Activated naive CD8-positive, alpha-beta T cell (primary cell): ENCODE data around the gene KMT2E.
"Not testable (repeated sequence)": the region's sequence is repeated elsewhere in the genome, so short reads cannot be mapped to it uniquely, and the experiment has no call there.

Experiments used
- H3K27ac Mint-ChIP-seq: one replicate; pipeline ENCODE4 v1.8.0; 2021; ENCODE audit warnings: mixed read lengths
- H3K27me3 Mint-ChIP-seq: one replicate; pipeline ENCODE4 v1.8.0; 2021; ENCODE audit warnings: mixed read lengths
- H3K36me3 Mint-ChIP-seq: one replicate; pipeline ENCODE4 v1.8.0; 2021; ENCODE audit warnings: mixed read lengths
- H3K4me1 Mint-ChIP-seq: one replicate; pipeline ENCODE4 v1.8.0; 2021; ENCODE audit warnings: low read depth, mixed read lengths
- H3K4me3 Mint-ChIP-seq: one replicate; pipeline ENCODE4 v1.8.0; 2021; ENCODE audit warnings: mild to moderate bottlenecking, mixed read lengths
- H3K9me3 Mint-ChIP-seq: one replicate; pipeline ENCODE4 v1.8.0; 2021; ENCODE audit warnings: low read depth, mixed read lengths

The KMT2E gene

GRCh38 chr7:104979167-104979841 is 34.7 kb upstream of the KMT2E start:
- no peaks in the 10 kb centered on the region for H3K27me3 Mint-ChIP-seq
- H3K4me1 Mint-ChIP-seq, result peaks cover 24% of the 10 kb centered on the region
- H3K4me3 Mint-ChIP-seq, result no peak overlapping the region
- no peaks in the 10 kb centered on the region for H3K36me3 Mint-ChIP-seq
- H3K9me3 Mint-ChIP-seq, result no peaks in the 10 kb centered on the region
- no peak overlapping the region for H3K27ac Mint-ChIP-seq

DNA sequence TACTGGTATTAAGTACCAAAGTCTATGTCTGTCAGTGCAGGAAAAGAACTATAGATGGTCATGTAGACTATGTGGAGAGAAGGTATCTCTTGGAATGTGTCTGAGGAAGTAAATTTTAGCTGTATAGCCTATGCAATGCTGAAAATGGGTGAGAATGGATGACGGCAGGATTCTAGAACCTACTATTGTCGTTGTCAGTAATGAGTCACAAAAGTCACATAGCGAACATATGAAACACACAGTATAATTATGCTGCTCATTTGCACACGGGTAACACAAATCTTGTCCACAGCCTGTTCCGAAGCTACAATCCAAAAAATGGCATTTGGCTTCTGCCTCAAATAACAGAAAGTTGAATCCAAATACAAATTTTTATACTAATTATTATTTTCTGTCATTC is 33.6 kb upstream of the KMT2E start:
- no peaks in the 10 kb centered on the region for H3K36me3 Mint-ChIP-seq
- H3K27me3 Mint-ChIP-seq, result no peaks in the 10 kb centered on the region
- H3K4me3 Mint-ChIP-seq, result no peak overlapping the region
- H3K27ac Mint-ChIP-seq, result peak overlapping the region; percentile 13
- H3K9me3 Mint-ChIP-seq, result no peaks in the 10 kb centered on the region
- H3K4me1 Mint-ChIP-seq, result peaks cover 36% of the 10 kb centered on the region

DNA sequence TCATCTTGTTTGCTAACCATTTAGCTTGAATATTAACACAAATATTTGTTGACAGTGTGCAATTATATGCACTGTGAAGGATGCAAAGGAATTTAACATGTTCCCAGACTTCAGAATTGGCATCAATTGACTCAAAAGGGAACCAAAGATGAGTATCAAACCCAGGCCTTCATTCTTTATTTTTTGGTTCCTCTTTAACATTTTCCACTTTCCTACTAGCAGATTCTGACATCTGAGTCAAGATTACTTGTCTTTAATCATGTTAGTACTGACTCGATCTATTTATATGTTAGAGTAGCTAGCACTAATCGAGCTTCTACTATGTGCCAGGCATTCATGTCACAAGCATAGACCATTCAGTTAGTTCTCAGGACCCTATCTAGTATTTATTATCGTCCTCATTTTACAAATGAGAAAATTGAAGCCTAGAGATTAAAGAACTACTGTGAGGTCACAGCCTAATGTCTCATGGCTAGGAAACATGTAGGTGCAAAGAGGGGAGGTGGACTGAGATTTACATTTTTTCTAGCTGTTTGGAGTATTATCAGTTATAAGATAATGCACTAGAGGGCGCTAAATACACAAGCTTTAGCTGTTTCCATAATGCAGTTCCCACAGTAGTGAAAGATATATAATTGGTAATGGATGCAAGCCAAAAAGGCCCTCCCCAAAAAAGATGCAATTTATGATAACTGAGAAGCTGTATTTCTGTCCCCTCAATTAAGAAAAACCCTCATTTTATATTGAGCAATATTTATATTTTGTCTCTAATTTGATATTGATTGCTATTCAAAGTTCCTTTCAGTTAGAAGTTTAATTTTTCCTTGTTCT is 32.9 kb upstream of the KMT2E start:
- Mint-ChIP-seq H3K27ac (peak overlapping the region; percentile 29), H3K36me3 (no peaks in the 10 kb centered on the region), H3K9me3 (no peaks in the 10 kb centered on the region), H3K27me3 (no peaks in the 10 kb centered on the region), H3K4me1 (peaks cover 42% of the 10 kb centered on the region), H3K4me3 (no peak overlapping the region)

DNA sequence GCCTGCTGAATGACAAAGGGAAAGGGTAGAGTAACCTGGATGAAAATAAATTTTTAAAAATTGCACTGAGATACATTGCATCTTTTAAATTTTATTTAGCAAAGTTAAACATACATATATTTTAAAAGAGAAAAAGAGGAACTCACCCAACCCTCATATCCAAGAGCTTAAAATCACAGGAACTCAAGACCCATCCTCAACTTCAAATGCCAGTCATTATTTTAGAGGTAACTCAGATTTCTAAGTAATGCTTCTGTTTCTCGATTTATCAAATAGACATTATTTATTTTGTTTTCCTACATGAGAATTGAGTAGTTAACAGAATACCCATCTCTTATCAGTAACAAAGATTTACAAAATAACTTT is 32.4 kb upstream of the KMT2E start:
- peak overlapping the region; percentile 29 for H3K27ac Mint-ChIP-seq
- peaks cover 48% of the 10 kb centered on the region for H3K4me1 Mint-ChIP-seq
- no peaks in the 10 kb centered on the region for H3K27me3 Mint-ChIP-seq
- no peak overlapping the region for H3K4me3 Mint-ChIP-seq
- no peaks in the 10 kb centered on the region for H3K9me3 Mint-ChIP-seq
- H3K36me3 Mint-ChIP-seq, result no peaks in the 10 kb centered on the region

DNA sequence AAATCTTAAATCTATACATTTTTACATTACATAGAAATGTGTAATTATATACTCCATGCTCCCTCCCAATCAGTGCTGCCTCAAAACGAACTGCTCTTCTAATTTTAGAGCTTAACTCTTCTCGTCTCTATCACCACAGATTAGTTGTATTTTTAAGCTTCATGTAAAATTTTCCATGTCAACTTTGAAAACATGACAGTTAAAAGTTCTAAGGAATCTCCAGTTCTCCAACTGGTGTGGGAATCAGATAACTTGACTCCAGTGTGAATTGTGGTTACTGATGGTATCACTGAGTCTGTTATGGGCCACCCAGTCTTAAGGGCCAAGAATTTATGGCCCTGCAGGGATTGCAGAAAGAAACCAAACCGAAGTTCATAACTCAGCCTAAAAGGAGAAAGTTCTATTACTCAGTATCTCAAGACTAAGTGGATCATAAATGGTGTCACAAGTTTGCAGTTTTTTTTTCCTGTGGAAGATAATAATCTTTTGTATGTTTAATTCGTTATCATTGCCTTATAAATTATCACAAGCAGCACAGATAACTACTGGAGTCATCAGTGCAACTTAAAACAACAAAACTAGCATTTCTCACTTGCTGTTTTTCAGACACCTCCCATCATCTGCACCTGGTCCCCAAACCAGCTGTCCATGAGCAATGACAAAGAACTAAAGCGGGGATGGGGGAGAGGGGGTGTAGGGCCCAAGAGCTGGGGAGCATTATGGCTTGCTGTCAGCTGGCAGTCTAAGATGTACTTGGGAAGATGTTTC is 31.5 kb upstream of the KMT2E start:
- Mint-ChIP-seq H3K9me3 (no peaks in the 10 kb centered on the region), H3K27me3 (no peaks in the 10 kb centered on the region)

GRCh38 chr7:104983076-104983577 is 30.9 kb upstream of the KMT2E start:
- Mint-ChIP-seq H3K27me3 (no peaks in the 10 kb centered on the region), H3K36me3 (no peaks in the 10 kb centered on the region), H3K27ac (peak overlapping the region; percentile 100), H3K4me1 (peaks cover 59% of the 10 kb centered on the region), H3K4me3 (peak overlapping the region; percentile 100), H3K9me3 (no peaks in the 10 kb centered on the region)

More for the DNA sequence above, 31.5 kb upstream of the KMT2E start:
- Mint-ChIP-seq H3K4me1 (peaks cover 53% of the 10 kb centered on the region), H3K4me3 (peak overlapping the region; percentile 100), H3K27ac (peak overlapping the region; percentile 100), H3K36me3 (no peaks in the 10 kb centered on the region)

- Mint-ChIP-seq H3K9me3 (no peaks in the 10 kb centered on the region), H3K4me3 (peak overlapping the region; percentile 100), H3K4me1 (peaks cover 63% of the 10 kb centered on the region), H3K27ac (peak overlapping the region; percentile 100), H3K36me3 (no peaks in the 10 kb centered on the region), H3K27me3 (no peaks in the 10 kb centered on the region)
Measured at GRCh38 chr7:104983578-104984539, 30.1 kb upstream of the KMT2E start.

- Mint-ChIP-seq H3K36me3 (no peaks in the 10 kb centered on the region), H3K27ac (peak overlapping the region; percentile 100), H3K4me3 (peak overlapping the region; percentile 100), H3K9me3 (no peaks in the 10 kb centered on the region), H3K27me3 (no peaks in the 10 kb centered on the region), H3K4me1 (peaks cover 63% of the 10 kb centered on the region)
Measured at GRCh38 chr7:104984585-104985258, 29.3 kb upstream of the KMT2E start.

GRCh38 chr7:104985259-104985617 is 28.8 kb upstream of the KMT2E start:
- peaks cover 63% of the 10 kb centered on the region for H3K4me1 Mint-ChIP-seq
- H3K27me3 Mint-ChIP-seq, result no peaks in the 10 kb centered on the region
- peak overlapping the region; percentile 100 for H3K4me3 Mint-ChIP-seq
- H3K36me3 Mint-ChIP-seq, result no peaks in the 10 kb centered on the region
- H3K9me3 Mint-ChIP-seq, result no peaks in the 10 kb centered on the region
- H3K27ac Mint-ChIP-seq, result peak overlapping the region; percentile 100

DNA sequence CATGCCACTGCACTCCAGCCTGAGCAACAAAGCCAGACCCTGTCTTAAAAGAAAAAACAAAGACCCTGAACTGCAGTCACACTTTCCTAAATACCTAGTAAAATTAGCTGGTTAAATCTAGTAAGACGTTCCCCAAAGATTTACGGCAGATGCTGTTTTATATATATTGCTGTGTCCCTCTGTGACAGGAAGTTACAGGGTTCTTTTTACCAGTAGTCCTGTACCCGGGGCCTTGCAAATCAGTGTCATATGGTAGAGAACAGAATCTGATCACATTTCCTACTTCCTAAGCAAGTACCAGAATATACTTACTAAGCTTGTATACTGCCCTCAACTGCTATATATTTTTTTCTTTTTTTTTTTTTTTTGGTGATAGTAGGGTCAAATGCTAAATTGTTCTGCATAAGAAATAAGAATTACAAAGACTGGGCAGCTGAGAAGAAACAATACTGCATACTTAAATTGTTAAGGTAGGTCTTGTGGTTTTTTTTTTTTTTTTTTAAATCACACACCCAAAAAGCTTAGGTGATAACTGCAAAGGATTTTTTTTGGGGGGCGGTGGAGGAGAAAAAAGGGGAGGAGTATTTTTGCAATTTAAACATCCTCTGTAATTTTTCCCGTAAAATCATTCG is 27.3 kb upstream of the KMT2E start:
- no peaks in the 10 kb centered on the region for H3K9me3 Mint-ChIP-seq
- H3K36me3 Mint-ChIP-seq, result no peaks in the 10 kb centered on the region
- H3K27ac Mint-ChIP-seq, result peak overlapping the region; percentile 81

DNA sequence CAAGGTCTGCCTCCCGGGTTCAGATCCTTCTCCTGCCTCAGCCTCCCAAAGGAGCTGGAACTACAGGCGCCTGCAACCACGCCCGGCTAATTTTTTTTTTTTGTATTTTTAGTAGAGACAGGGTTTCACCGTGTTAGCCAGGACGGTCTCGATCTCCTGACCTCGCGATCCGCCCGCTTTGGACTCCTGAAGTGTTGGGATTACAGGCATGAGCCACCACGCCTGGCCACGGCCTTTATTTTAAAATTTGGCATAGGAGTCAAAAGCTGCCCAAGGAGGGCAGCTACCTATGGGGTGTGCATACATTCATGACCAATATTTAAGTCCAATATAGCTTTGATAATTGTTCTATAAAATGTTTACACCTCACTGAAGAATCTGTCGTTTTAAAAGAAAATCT is 26.6 kb upstream of the KMT2E start:
- Mint-ChIP-seq H3K4me1 (peaks cover 57% of the 10 kb centered on the region), H3K27ac (peak overlapping the region; percentile 25)
- not testable (repeated sequence) for H3K9me3 Mint-ChIP-seq, H3K27me3 Mint-ChIP-seq, H3K36me3 Mint-ChIP-seq, H3K4me3 Mint-ChIP-seq

More for the DNA sequence above, 27.3 kb upstream of the KMT2E start:
- H3K4me1 Mint-ChIP-seq, result peaks cover 58% of the 10 kb centered on the region
- no peak overlapping the region for H3K4me3 Mint-ChIP-seq
- H3K27me3 Mint-ChIP-seq, result no peaks in the 10 kb centered on the region

DNA sequence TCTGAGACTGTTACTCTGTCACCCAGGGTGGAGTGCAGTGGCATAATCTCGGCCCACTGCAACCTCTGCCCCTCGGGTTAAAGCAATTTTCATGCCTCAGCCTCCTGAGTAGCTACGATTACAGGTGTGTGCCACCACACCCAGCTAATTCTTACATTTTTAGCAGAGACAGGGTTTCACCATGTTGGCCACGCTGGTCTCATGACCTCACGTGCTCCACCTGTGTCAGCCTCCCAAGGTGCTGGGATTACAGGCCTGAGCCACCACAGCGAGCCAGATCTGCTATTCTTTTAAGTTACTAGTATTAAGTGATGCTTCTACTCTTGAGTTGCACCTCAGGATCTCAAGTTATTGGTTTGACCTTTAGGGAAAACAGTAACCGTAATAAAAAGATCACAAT is 23.0 kb upstream of the KMT2E start:
- Mint-ChIP-seq H3K4me1 (peaks cover 59% of the 10 kb centered on the region), H3K36me3 (peaks cover 7% of the 10 kb centered on the region), H3K9me3 (no peaks in the 10 kb centered on the region), H3K27ac (peak overlapping the region; percentile 41), H3K4me3 (no peak overlapping the region), H3K27me3 (no peaks in the 10 kb centered on the region)

DNA sequence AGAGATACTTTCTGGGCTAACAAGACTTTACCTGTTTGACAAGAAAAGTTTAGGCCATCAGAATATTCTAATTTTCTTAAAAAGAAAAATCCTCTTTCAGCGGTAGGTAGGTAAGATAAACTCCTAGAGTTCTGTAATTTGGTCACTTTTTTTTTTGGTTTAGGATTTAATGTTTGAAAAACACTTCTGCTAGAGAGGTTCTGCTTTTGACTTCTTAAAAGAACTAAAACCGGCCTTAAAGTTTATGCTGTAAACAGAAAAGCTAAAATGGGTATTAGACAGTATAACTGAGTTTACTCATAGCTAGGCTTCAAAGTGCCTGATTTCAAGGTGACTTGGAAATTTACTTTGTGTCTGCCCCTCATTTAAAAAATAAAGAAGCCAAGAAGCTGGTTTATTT is 21.7 kb upstream of the KMT2E start:
- H3K27me3 Mint-ChIP-seq, result no peaks in the 10 kb centered on the region
- H3K4me1 Mint-ChIP-seq, result peaks cover 61% of the 10 kb centered on the region
- H3K36me3 Mint-ChIP-seq, result peaks cover 11% of the 10 kb centered on the region
- no peak overlapping the region for H3K4me3 Mint-ChIP-seq
- H3K9me3 Mint-ChIP-seq, result no peaks in the 10 kb centered on the region
- peak overlapping the region; percentile 54 for H3K27ac Mint-ChIP-seq
